Measurements from ENCODE around the gene MT1HL1. TPM values are rescaled to one million over a fixed set of nuclear protein-coding genes. Genes with fewer than 3 reads are reported as not detected.

The MT1HL1 gene
- total and polyA plus RNA-seq, 4 donors: not detected

DNA sequence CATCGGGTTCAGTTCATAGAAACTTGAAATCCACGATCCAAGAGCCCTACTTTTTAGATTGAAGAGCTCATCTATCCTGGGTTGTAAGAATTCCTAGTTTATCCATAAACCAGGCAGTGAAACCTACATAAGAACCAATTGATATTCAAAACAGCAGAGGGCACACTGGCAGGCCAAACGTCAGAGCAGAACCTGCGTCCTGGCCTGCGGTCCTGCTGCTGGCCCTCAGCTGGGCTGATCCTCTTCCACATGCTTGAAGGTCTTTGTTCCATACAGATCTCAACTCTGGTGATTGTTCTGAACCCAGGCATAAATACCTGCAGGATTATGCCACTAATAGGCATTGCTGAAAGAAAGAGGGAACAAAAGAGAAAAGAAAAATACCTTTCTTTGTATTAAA is 47.0 kb downstream of the MT1HL1 start:
- Histone ChIP-seq H3K27me3 (ENCODE audit: control insufficient read depth, insufficient read depth, low read length) (no peaks in the 10 kb centered on the region), H3K4me1 (ENCODE audit: control insufficient read depth, insufficient read depth, low read length) (peaks cover 8% of the 10 kb centered on the region), H3K27ac (ENCODE audit: low read depth, low read length) (no peak overlapping the region), H3K9me3 (ENCODE audit: control insufficient read depth, insufficient read depth, low read length) (no peaks in the 10 kb centered on the region), H3K36me3 (ENCODE audit: control insufficient read depth, insufficient read depth, low read length) (no peaks in the 10 kb centered on the region), H3K4me3 (ENCODE audit: low read depth, low read length) (no peak overlapping the region)
- DNase-seq (ENCODE audit: low read depth in 4 of 6, low spot score in 6 of 6): no peak
- WGBS (ENCODE audit: insufficient coverage): 42% methylated on average over 3 of the region's 5 CpGs

Other genes with a start within 250 kb of the MT1HL1 start
- 10 to 100 TPM; 33.9 to 41.7 TPM for gene MTR, start 209.1 kb downstream of the MT1HL1 start, total RNA-seq
- 10 to 100 TPM; 17.2 to 18.9 TPM for gene MTR, start 209.1 kb downstream of the MT1HL1 start, polyA plus RNA-seq (ENCODE audit: insufficient read length in 2 of 2)
- gene RYR2, start 37.7 kb upstream of the MT1HL1 start, total RNA-seq: 10 to 100 TPM in 1 of 2 donors, 1 to 10 TPM in 1; 9.2 to 31.2 TPM
- 10 to 100 TPM; 16.6 to 17.9 TPM for gene RYR2, start 37.7 kb upstream of the MT1HL1 start, polyA plus RNA-seq (ENCODE audit: insufficient read length in 2 of 2)

Data from spinal cord (tissue), 10 donors.